Activated gamma-delta T cell (primary cell): ENCODE results near the gene LRRC73.
A peak's percentile ranks its signal among the peaks of the same experiment; 100 is the strongest.
"Not testable (repeated sequence)": the region's sequence is repeated elsewhere in the genome, so short reads cannot be mapped to it uniquely, and the experiment has no call there.

ENCODE experiments used
- DNase-seq: peaks from one replicate; lab custom pipeline; 2025; lab: John Stamatoyannopoulos, UW

The LRRC73 gene

GRCh38 chr6:43492673-43493072 is 17.5 kb downstream of the LRRC73 start:
- DNase-seq, result no peak

GRCh38 chr6:43491750-43492661 is 18.1 kb downstream of the LRRC73 start:
- DNase-seq, result no peak

- DNase-seq, result no peak
Observed at GRCh38 chr6:43490523-43490939, 19.6 kb downstream of the LRRC73 start.

- DNase-seq, result no peak
Observed at GRCh38 chr6:43489277-43490072, 20.7 kb downstream of the LRRC73 start.

- DNase-seq, result no peak
Observed at GRCh38 chr6:43488667-43489276, 21.4 kb downstream of the LRRC73 start.

GRCh38 chr6:43481591-43482236 is 28.4 kb downstream of the LRRC73 start:
- no peak for DNase-seq

GRCh38 chr6:43481075-43481474 is 29.1 kb downstream of the LRRC73 start:
- no peak for DNase-seq

- DNase-seq, result no peak
Observed at GRCh38 chr6:43478008-43478372, 32.2 kb downstream of the LRRC73 start.

GRCh38 chr6:43477235-43478007 is 32.7 kb downstream of the LRRC73 start, which contains the start of gene TJAP1:
Gene TJAP1, plus strand, starts transcription at chr6:43477570. Its CDS starts 21,432 bp downstream, at chr6:43499002.
- DNase-seq, result peak; percentile 91

GRCh38 chr6:43476746-43477145 is 33.4 kb downstream of the LRRC73 start:
- no peak for DNase-seq

- no peak for DNase-seq
Observed at GRCh38 chr6:43475516-43475915, 34.6 kb downstream of the LRRC73 start.

- no peak for DNase-seq
Observed at GRCh38 chr6:43472515-43472914, 37.6 kb downstream of the LRRC73 start.

- no peak for DNase-seq
Observed at GRCh38 chr6:43471399-43471798, 38.7 kb downstream of the LRRC73 start.

GRCh38 chr6:43469947-43470346 is 40.2 kb downstream of the LRRC73 start:
- no peak for DNase-seq

- no peak for DNase-seq
Observed at GRCh38 chr6:43468748-43469681, 41.1 kb downstream of the LRRC73 start.

GRCh38 chr6:43468240-43468639 is 41.9 kb downstream of the LRRC73 start:
- DNase-seq, result no peak

- DNase-seq, result no peak
Observed at GRCh38 chr6:43467752-43468151, 42.4 kb downstream of the LRRC73 start.

- DNase-seq, result not testable (repeated sequence)
Observed at GRCh38 chr6:43467265-43467664, 42.9 kb downstream of the LRRC73 start.

- DNase-seq, result no peak
Observed at GRCh38 chr6:43465948-43466347, 44.2 kb downstream of the LRRC73 start.

- DNase-seq, result no peak
Observed at GRCh38 chr6:43464337-43464736, 45.8 kb downstream of the LRRC73 start.
